ENCODE data around the gene FKBP2.

Gene FKBP2

DNA sequence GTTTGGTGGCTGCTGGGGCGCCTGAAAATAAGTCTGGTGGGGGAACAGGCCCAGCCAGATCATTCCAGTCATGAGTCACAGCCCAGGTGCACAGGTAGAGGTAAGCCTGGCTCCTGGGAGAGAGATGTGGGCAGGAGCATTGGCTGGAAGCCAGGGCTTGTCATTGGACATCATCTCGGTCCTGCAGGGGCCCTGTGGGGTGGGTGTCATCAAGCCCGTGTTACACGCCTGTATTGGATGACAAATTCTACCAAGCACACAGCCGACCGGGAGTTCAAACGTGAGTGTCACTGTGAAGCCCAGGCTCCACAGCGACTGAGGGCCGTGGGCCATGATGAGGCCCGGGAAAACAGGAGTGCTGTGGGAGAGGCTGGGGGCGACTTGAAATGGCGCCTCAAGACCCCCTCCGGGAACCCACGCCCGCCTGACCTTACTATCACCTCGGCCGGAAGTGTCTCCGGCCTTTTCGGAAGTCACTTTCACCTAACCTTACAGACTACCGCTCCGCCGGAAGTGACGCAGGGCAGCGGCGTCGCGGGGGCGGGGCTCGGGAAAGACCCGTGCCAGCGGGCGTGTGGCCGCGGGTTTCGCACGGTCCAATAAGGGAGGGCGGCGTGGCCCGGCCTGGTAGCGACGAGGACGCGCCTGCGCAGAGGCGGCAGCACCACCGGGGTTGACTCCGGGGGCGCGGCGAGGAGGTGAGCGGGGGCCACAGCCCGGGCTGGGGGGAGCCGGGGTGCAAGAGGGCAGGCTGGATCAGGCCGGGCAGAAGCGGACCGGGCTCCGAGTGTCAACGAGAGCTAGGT is at the start of gene FKBP2:
FKBP2 (plus strand) TSS at position 661 of the 806 bp plus-strand sequence. CDS start 1,293 bp downstream, outside the sequence.
- Histone ChIP-seq H3K9ac (ENCODE audit: low read depth, low read length) (peak within 1 kb of the TSS; percentile 98), H3K27me3 (ENCODE audit: control insufficient read depth, insufficient read depth, low read length) (no peaks in the 10 kb centered on the region), H3K4me1 (ENCODE audit: control insufficient read depth, insufficient read depth, low read length) (peaks cover 4% of the 10 kb centered on the region), H3K36me3 (ENCODE audit: control insufficient read depth, insufficient read depth, low read length) (peaks cover 26% of the 10 kb centered on the region), H3K9me3 (ENCODE audit: control insufficient read depth, insufficient read depth, low read length) (no peaks in the 10 kb centered on the region), H3K4me3 (ENCODE audit: low read depth, low read length) (peak within 1 kb of the TSS; percentile 96)

DNA sequence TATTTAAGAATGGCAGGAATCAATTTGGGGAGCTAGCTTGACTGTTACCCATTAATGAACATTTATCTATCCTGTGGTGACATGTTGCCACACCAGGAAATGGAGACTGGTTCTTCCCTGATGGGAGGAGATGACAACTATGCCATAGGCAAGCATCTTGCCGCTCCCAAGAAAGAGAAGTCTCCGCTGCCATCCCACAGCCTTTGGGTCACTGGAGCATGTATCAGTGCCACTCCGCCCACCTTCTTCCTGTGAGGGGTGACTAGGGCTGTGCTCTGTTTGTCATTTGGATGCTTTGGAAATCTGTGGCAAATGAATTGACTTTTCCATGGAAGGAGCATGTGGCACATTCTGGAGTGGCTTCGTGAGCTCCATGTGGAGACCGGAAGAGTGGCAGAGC is 48.5 kb upstream of the FKBP2 start:
- Histone ChIP-seq H3K27me3 (ENCODE audit: control insufficient read depth, insufficient read depth, low read length) (no peaks in the 10 kb centered on the region), H3K9ac (ENCODE audit: low read depth, low read length) (no peak overlapping the region), H3K4me3 (ENCODE audit: low read depth, low read length) (no peak overlapping the region), H3K4me1 (ENCODE audit: control insufficient read depth, insufficient read depth, low read length) (no peaks in the 10 kb centered on the region), H3K9me3 (ENCODE audit: control insufficient read depth, insufficient read depth, low read length) (no peaks in the 10 kb centered on the region), H3K36me3 (ENCODE audit: control insufficient read depth, insufficient read depth, low read length) (peaks cover 53% of the 10 kb centered on the region)

DNA sequence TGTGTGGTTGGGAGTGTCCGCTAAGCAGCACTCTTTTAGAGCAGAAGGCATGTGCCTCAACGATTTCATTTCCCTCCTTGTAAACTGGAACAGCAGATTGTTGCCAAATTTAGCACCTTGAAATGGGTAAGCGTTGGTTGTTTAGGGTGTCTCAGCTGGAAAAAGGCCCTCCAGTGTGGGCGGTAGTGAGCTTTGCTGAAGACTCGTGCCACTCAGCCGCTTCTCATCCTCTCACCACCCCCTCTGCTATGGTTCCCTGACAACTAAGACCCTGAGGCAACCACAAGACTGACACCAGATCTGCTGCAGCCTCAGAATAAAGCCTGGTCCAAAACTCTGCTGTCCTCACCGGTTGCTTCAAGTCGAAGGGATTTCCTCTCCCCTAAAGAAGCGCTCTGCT is 44.3 kb upstream of the FKBP2 start:
- H3K4me1 ChIP-seq (ENCODE audit: control insufficient read depth, insufficient read depth, low read length): no peaks in the 10 kb centered on the region
- H3K9ac ChIP-seq (ENCODE audit: low read depth, low read length): no peak overlapping the region
- H3K36me3 ChIP-seq (ENCODE audit: control insufficient read depth, insufficient read depth, low read length): peaks cover 74% of the 10 kb centered on the region

DNA sequence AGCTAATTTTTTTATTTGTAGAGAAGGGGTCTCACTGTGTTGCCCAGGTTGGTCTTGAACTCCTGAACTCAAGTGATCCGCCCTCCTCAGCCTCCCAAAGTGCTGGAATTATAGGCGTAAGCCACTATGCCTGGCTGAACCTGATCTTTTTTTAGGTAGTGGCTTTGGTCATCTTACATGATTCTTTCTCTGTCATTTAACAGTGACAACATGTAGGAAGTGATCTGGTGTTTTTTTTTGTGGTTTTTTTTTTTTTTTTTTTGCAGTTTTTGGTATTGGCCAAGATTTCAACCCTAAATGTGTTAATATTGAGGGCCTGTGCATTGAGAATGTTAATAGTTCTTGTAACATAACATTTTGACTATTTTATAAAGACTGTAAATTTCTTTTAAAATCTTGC is 42.4 kb upstream of the FKBP2 start:
- H3K4me3 ChIP-seq (ENCODE audit: low read depth, low read length): no peak overlapping the region
- H3K4me1 ChIP-seq (ENCODE audit: control insufficient read depth, insufficient read depth, low read length): no peaks in the 10 kb centered on the region
- H3K36me3 ChIP-seq (ENCODE audit: control insufficient read depth, insufficient read depth, low read length): peaks cover 75% of the 10 kb centered on the region
- H3K9ac ChIP-seq (ENCODE audit: low read depth, low read length): no peak overlapping the region
- H3K9me3 ChIP-seq (ENCODE audit: control insufficient read depth, insufficient read depth, low read length): no peaks in the 10 kb centered on the region
- no peaks in the 10 kb centered on the region for H3K27me3 ChIP-seq (ENCODE audit: control insufficient read depth, insufficient read depth, low read length)

More for the DNA sequence above, 44.3 kb upstream of the FKBP2 start:
- H3K4me3 ChIP-seq (ENCODE audit: low read depth, low read length): no peak overlapping the region
- H3K27me3 ChIP-seq (ENCODE audit: control insufficient read depth, insufficient read depth, low read length): no peaks in the 10 kb centered on the region
- no peaks in the 10 kb centered on the region for H3K9me3 ChIP-seq (ENCODE audit: control insufficient read depth, insufficient read depth, low read length)

DNA sequence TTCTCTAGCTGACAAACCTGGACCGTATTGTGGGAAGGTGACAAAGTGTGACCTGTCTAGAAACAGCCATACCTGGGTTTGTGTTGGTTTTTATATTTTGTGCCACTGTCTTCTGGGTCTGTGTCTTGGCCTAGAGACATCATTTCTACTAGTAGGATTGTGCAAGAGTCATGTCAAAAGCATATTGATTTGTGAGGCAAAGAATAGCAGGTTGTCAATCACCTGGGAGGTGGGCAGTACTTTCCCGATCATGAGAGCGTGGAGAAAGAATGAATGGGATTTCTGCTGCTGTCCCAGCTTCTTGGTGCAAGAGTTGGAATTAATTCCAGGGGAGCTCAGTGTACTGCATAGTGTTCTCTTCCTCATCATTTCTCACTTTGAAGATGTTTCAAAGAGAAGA is 39.4 kb upstream of the FKBP2 start:
- H3K36me3 ChIP-seq (ENCODE audit: control insufficient read depth, insufficient read depth, low read length): peaks cover 63% of the 10 kb centered on the region
- H3K9me3 ChIP-seq (ENCODE audit: control insufficient read depth, insufficient read depth, low read length): no peaks in the 10 kb centered on the region
- H3K4me1 ChIP-seq (ENCODE audit: control insufficient read depth, insufficient read depth, low read length): no peaks in the 10 kb centered on the region
- no peak overlapping the region for H3K9ac ChIP-seq (ENCODE audit: low read depth, low read length)
- no peaks in the 10 kb centered on the region for H3K27me3 ChIP-seq (ENCODE audit: control insufficient read depth, insufficient read depth, low read length)
- H3K4me3 ChIP-seq (ENCODE audit: low read depth, low read length): no peak overlapping the region

DNA sequence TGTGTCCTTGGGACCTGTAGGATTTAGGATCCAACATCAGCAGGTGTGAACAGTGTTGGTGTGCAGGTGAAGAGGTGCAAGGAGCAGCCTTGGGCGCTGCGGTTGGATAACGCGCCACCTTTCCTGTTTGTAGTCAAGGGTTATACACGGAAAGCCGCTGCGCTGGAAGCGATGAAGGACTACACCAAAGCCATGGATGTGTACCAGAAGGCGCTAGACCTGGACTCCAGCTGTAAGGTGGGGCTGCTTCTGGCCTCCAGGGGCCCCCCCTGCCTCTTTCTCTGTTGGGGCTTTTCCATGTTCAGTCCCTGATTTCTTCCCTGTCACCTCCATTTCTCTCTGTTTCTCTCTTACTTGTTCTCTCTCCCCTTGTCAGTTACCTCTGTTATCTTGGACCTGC is 37.9 kb upstream of the FKBP2 start:
- Histone ChIP-seq H3K36me3 (ENCODE audit: control insufficient read depth, insufficient read depth, low read length) (peaks cover 66% of the 10 kb centered on the region), H3K9me3 (ENCODE audit: control insufficient read depth, insufficient read depth, low read length) (no peaks in the 10 kb centered on the region), H3K4me1 (ENCODE audit: control insufficient read depth, insufficient read depth, low read length) (no peaks in the 10 kb centered on the region), H3K9ac (ENCODE audit: low read depth, low read length) (no peak overlapping the region), H3K27me3 (ENCODE audit: control insufficient read depth, insufficient read depth, low read length) (no peaks in the 10 kb centered on the region), H3K4me3 (ENCODE audit: low read depth, low read length) (no peak overlapping the region)

DNA sequence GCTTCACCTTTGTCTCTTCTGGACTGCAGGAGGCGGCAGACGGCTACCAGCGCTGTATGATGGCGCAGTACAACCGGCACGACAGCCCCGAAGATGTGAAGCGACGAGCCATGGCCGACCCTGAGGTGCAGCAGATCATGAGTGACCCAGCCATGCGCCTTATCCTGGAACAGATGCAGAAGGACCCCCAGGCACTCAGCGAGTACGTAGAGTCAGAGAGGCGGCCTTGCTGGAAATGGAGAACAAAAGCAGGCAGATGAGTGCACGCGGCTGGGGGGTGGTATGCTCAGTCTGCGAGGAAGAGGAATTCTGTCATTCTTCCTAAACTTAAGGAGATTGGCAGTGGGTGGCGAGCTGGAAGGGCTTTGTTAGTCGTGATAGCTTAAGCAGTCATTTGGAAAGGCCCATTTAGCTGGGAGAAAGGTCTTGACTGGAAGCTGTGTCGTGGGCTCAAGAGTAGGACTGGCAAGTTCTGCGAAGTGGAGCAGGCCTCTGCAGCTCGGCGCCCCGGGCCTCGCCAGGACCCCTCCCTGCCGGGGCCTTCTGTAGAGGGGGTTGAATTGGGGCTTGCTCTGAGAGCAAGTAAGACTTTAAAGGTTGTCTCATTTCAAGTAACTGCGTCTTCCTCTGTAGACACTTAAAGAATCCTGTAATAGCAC is 37.3 kb upstream of the FKBP2 start:
- no peak overlapping the region for H3K4me3 ChIP-seq (ENCODE audit: low read depth, low read length)
- no peaks in the 10 kb centered on the region for H3K4me1 ChIP-seq (ENCODE audit: control insufficient read depth, insufficient read depth, low read length)
- H3K9ac ChIP-seq (ENCODE audit: low read depth, low read length): no peak overlapping the region
- peaks cover 63% of the 10 kb centered on the region for H3K36me3 ChIP-seq (ENCODE audit: control insufficient read depth, insufficient read depth, low read length)
- no peaks in the 10 kb centered on the region for H3K9me3 ChIP-seq (ENCODE audit: control insufficient read depth, insufficient read depth, low read length)
- H3K27me3 ChIP-seq (ENCODE audit: control insufficient read depth, insufficient read depth, low read length): no peaks in the 10 kb centered on the region

DNA sequence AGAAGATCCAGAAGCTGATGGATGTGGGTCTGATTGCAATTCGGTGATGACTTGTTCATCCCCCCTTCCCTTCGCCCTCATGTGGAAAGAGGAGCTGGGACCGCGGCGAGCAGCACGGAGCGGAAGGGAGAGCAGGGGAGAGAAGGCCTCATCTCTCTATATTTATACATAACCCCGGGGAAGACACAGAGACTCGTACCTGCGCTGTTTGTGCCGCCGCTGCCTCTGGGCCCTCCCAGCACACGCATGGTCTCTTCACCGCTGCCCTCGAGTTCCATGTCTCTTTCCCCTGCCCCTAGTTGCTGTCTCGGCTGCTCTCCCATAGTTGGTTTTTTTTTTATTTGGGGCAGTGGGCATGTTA is 36.8 kb upstream of the FKBP2 start:
- H3K4me3 ChIP-seq (ENCODE audit: low read depth, low read length): no peak overlapping the region
- H3K9me3 ChIP-seq (ENCODE audit: control insufficient read depth, insufficient read depth, low read length): no peaks in the 10 kb centered on the region
- H3K36me3 ChIP-seq (ENCODE audit: control insufficient read depth, insufficient read depth, low read length): peaks cover 68% of the 10 kb centered on the region
- H3K4me1 ChIP-seq (ENCODE audit: control insufficient read depth, insufficient read depth, low read length): no peaks in the 10 kb centered on the region
- no peak overlapping the region for H3K9ac ChIP-seq (ENCODE audit: low read depth, low read length)
- H3K27me3 ChIP-seq (ENCODE audit: control insufficient read depth, insufficient read depth, low read length): no peaks in the 10 kb centered on the region

DNA sequence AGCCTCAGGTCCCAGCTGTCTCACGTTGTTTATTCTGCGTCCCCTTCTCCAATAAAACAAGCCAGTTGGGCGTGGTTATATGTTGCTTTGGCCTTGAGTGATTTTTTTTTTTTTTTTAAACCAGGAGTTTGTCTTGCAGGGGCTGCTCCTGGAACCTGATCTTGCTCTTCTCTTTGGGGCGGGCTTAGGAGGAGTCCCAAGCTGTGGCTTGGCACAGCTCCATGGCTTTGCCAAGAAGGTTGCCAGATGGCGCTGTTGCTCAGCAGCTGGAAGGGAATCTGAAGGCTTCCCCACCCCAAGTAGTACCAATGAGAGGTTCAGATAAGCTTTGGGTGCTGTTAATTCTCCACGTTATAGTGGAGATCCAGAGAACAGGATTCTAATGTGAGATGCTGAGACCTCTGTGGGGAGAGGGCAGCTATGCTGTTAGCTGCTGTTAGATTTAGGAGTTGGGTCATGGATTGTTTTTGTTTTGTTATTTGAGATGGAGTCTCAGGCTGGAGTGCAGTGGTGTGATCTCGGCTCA is 36.4 kb upstream of the FKBP2 start:
- no peak overlapping the region for H3K9ac ChIP-seq (ENCODE audit: low read depth, low read length)
- H3K27me3 ChIP-seq (ENCODE audit: control insufficient read depth, insufficient read depth, low read length): no peaks in the 10 kb centered on the region
- no peaks in the 10 kb centered on the region for H3K4me1 ChIP-seq (ENCODE audit: control insufficient read depth, insufficient read depth, low read length)
- no peaks in the 10 kb centered on the region for H3K9me3 ChIP-seq (ENCODE audit: control insufficient read depth, insufficient read depth, low read length)
- no peak overlapping the region for H3K4me3 ChIP-seq (ENCODE audit: low read depth, low read length)
- peaks cover 68% of the 10 kb centered on the region for H3K36me3 ChIP-seq (ENCODE audit: control insufficient read depth, insufficient read depth, low read length)

DNA sequence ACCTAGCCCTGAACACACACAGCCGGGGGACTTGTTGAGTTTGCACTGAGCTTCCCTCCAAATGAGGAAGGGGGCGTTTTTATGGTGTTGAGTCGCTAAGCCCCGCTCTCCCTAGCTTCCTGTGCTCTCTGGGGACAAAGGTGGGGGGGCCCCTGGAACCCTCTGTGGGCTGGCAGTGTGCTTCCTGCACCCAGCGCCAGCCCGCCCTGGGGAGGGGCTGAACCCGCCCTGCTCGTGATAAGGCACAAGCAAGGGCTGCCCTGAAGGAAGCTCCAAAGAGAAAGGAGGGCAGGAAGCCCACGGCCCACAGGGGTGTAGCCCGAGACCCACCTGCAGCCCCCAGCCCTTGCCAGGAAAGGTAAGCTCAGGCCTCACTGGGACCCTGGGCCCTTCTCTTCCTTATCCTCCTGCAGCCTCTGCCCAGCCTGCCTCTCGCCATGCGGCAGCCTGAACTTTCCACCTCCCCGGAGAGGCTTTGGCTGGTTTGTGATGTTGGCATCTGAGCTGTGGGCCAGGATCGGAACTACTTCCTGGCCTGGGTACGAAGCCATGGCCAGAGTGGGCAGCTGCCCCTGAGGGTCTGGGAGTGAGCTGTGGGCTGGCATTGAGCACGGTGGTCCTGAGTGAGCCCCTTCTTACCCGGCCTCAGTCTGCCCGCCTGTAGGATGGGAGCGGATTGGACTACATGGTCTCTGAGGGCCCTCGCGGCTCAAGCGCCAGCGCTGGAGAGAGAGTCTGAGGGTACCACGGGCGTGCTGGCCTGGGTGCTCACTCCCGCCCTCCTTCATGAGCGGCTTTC is 34.2 kb upstream of the FKBP2 start, which contains the start of gene FERMT3:
FERMT3 (plus strand) TSS at position 265 of the 799 bp plus-strand sequence. CDS start 644 bp downstream, outside the sequence.
- H3K9ac ChIP-seq (ENCODE audit: low read depth, low read length): no peak within 1 kb of the TSS
- no peak within 1 kb of the TSS for H3K4me3 ChIP-seq (ENCODE audit: low read depth, low read length)

DNA sequence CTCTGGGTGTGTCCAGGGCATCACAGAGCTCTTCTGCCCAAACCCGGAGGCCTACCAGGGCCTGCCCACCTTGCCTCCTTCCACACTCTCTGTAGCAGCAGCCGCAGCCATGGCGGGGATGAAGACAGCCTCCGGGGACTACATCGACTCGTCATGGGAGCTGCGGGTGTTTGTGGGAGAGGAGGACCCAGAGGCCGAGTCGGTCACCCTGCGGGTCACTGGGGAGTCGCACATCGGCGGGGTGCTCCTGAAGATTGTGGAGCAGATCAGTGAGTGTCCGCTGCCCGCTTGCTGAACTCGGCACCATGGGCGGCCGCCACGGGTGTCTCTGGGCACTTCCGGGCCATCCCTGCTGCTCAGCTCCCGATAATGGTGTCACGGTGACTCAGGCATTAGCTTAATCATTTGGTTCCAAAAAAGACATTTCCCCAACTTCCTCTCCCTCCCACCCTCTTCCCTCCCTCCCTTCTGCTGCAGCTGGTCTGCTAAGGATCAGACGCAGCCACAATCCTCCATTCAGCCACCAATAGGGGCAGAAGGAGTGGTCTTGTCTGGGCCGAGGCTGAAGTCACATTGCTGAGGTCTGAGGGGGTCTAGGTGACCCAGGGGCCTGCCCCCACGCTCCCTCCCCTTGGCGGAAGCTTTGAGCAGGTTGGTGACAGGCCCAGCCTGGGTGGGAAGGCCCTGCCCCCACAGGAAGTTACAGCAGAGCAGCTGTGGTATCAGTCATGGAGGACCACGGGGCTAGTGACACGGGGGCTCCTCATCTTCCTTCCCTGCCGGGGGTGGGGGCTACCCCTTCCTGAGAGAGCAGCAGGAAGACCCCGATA is 33.4 kb upstream of the FKBP2 start:
- peaks cover 55% of the 10 kb centered on the region for H3K36me3 ChIP-seq (ENCODE audit: control insufficient read depth, insufficient read depth, low read length)
- H3K9me3 ChIP-seq (ENCODE audit: control insufficient read depth, insufficient read depth, low read length): no peaks in the 10 kb centered on the region
- H3K4me1 ChIP-seq (ENCODE audit: control insufficient read depth, insufficient read depth, low read length): no peaks in the 10 kb centered on the region
- H3K27me3 ChIP-seq (ENCODE audit: control insufficient read depth, insufficient read depth, low read length): no peaks in the 10 kb centered on the region
- H3K9ac ChIP-seq (ENCODE audit: low read depth, low read length): no peak overlapping the region
- H3K4me3 ChIP-seq (ENCODE audit: low read depth, low read length): no peak overlapping the region

More for the DNA sequence above, 34.2 kb upstream of the FKBP2 start, which contains the start of gene FERMT3:
- no peaks in the 10 kb centered on the region for H3K27me3 ChIP-seq (ENCODE audit: control insufficient read depth, insufficient read depth, low read length)
- no peaks in the 10 kb centered on the region for H3K9me3 ChIP-seq (ENCODE audit: control insufficient read depth, insufficient read depth, low read length)
- H3K4me1 ChIP-seq (ENCODE audit: control insufficient read depth, insufficient read depth, low read length): no peaks in the 10 kb centered on the region
- peaks cover 56% of the 10 kb centered on the region for H3K36me3 ChIP-seq (ENCODE audit: control insufficient read depth, insufficient read depth, low read length)
